ENCODE measurements around the gene FOXQ1.

FOXQ1 gene

DNA sequence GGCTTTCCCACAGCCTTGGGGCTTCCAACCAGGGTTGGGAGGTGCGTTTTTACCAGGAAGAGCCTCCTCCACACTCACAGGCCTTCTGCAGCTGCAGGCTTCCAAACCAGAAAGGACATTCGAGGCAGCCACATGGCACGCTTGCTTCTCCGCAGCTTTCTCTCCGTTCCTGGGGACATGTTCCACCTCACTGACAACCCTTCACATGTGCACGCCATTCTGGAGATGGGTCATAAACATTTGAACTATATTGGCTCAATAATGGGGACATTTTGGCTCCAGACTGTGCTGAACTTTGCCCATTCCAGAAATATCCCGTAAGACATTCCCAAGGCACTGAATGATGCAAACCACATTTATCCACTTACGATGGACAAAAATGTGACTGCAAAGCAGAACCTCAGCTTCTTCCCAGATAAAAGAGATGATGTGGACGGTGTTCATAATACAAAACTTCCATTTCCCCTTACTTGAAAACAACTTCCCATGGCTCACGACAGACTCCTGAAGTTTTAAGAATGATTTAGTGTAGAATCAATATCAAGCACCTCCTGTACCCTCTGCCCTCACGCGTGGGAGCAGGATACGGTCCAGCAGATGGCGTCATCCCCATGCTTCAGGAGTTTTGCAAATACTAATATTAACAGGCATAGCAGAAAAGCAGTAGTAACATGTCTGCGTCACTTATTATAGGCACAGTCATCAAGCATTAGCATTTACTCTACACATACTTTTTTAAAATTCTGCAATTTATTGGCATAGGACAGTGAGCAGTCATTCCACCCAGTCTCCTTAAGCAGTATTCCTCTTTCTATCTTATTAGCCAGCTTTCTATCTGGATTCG, 52.1 kb downstream of the FOXQ1 start:
- no peak for DNase-seq

All from T-helper 9 cell (primary cell).